HG02970 (cell line): Measurements from ENCODE around the gene ARPC4.
"Not testable (repeated sequence)": the region's sequence is repeated elsewhere in the genome, so short reads cannot be mapped to it uniquely, and the experiment has no call there.

ENCODE experiments used
- ATAC-seq: cut with Tn5 transposase; IDR thresholded peaks from one replicate; pipeline ENCODE4 v1.9.1; 2021; ENCODE audit warnings: mild to moderate bottlenecking, moderate library complexity, moderate number of reproducible peaks; ENCODE audit not compliant: unreplicated experiment, low FRiP score

ARPC4 gene

GRCh38 chr3:9815986-9816385 lies 23.1 kb downstream of the ARPC4 start:
- ATAC-seq: no peak

GRCh38 chr3:9817436-9817835 lies 24.6 kb downstream of the ARPC4 start:
- ATAC-seq: no peak

GRCh38 chr3:9818666-9819335 lies 25.9 kb downstream of the ARPC4 start:
- ATAC-seq: no peak

- ATAC-seq: no peak
These were observed 27.7 kb downstream of the ARPC4 start for GRCh38 chr3:9820543-9820942.

DNA sequence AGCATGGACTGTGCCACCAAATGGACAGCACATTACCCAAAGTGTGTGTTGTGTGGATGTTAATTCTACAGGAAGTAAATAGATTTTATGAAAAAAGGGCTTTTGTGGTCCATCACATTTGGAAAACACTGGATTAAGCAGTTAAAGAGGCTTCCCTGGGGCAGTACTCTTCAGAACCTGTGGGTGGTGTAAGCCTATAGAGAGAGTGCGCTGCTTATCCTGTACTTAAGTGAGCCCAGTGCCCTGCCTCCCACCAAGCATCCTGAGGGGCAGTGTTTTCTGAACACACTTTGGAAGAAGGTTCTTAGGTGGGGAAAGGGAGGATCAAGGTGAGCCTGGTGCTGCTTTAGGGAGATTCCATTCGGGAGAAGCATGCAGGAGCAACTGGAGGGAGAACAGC lies 28.1 kb downstream of the ARPC4 start:
- no peak for ATAC-seq

DNA sequence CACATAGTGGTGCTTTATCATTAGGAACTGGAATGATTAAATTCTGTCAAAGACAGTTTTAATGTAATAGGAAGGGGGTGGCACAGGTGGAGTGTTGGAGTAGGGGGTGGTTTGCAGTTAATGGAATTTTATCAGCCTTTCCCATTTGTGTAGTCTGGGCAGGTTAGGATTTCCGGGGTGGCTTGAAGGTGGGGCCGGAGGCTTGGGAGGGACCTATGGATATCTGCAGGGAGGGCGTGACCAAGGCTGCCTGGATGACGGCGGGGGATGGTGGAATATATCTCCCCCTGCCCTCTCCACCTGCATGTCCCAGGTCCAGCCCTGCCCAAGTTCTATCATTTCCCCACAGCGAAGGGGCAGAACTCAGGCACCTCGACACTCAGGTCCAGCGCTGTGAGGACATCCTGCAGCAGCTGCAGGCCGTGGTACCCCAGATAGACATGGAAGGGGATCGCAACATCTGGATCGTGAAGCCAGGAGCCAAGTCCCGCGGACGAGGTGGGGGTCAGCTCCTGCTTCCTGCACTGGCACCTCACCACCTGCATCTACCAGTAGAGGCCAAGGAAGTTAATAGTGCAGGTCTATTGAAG lies 32.7 kb downstream of the ARPC4 start:
- no peak for ATAC-seq

GRCh38 chr3:9826815-9827573 lies 34.1 kb downstream of the ARPC4 start:
- ATAC-seq: no peak

GRCh38 chr3:9828801-9829755 lies 36.2 kb downstream of the ARPC4 start:
- ATAC-seq: no peak

- no peak for ATAC-seq
These were observed 38.4 kb downstream of the ARPC4 start for GRCh38 chr3:9831253-9831652.

GRCh38 chr3:9833078-9833477 lies 40.2 kb downstream of the ARPC4 start:
- ATAC-seq: no peak

DNA sequence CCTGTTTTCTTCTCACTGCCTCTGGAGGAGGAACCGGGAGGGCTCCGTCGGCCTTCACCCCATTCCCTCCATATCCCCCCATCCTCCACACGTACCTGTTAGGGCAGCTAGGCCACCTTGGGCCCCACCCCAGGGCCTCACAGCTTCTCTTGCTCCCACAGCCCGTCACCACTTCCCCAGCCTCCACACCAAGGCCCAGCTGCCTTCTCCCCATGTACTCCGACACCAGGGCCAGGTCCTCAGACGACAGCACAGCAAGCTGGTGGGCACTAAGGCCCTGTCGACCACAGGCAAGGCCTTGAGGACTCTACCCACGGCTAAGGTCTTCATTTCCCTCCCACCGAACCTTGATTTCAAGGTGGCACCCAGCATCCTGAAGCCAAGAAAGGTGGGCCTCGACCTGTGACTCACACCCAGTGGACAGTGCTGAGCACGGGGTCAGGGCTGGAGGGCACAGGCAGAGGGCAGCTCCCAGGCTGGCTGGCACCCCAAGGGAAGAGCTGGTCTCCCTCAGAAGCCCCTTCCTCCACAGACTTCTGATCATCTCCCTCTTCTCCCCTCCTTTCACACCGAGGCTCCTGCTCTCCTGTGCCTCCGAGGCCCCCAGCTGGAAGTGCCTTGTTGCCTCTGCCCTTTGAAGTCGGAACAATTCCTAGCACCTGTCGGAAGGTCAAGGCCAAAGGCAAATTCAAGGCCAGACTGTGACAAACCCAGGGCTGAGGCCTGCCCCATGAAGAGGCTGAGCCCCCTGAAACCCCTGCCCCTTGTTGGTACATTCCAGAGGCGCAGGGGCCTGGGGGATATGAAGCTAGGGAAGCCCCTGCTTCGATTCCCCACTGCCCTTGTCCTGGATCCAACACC lies 41.9 kb downstream of the ARPC4 start:
- no peak for ATAC-seq

DNA sequence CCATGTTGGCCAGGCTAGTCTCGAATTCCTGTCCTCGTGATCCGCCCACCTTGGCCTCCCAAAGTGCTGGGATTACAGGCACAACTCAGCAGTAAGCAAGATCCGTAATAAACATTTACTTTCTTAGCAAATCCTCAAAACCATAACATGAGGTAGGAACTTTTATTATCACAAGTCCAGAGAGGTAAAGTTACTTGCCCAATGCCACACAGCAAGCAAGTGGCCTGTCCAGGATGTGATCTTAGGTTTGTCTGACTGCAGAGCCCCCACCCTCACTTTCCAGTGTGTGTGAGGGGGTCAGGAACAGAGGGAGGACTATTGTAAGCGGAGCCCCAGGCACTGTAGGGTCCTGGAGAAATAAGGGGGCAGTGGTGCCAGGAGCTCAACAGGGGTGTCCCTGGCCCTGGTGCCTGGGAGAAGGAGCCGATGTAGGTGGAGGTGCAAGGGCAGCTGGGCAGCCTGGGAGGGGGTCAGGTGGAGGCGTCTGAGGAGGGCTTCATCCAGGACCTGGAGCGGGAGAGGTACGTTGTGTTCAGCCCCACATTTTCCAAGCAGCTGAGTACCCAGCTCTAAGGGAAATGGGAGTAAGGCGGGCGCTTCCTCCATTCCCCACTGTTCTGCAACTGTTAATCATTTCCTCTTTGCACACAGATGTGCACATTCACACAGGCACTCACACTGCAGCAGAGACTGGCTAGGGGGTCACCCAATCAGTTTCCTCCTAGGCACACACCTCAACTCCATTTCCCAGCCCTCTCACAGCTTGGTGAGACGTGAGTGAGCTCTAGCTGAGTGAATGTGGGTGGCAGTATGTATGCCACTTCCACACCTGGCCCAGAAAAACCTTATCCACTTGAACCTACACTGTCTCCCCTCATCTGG lies 45.1 kb downstream of the ARPC4 start:
- ATAC-seq: no peak

GRCh38 chr3:9838856-9839255 lies 46.0 kb downstream of the ARPC4 start:
- no peak for ATAC-seq

DNA sequence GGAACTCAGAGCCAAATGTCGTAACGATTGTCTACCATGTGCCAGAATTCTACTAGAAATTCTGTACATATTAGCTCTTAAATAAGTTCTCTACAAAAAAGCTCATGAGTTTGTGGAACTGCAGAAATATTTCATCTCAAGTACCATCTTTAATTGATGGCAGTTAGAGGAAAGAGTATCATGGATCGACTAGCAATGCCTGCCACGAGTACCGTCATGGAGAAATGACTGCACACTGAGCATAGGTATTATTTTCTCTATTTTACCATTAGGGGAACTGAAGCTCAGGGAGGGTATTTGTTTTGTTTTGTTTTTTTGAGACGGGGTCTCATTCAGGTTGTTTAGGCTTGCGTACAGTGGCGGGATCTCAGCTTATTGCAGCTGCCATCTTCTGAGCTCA lies 48.1 kb downstream of the ARPC4 start:
- ATAC-seq: no peak

- peak; percentile 93 for ATAC-seq
These were observed 51.0 kb downstream of the ARPC4 start, which contains the start of gene RPUSD3 for GRCh38 chr3:9843715-9844438. RPUSD3 (minus strand) TSS chr3:9844008; CDS start chr3:9843990, 18 bp downstream.

DNA sequence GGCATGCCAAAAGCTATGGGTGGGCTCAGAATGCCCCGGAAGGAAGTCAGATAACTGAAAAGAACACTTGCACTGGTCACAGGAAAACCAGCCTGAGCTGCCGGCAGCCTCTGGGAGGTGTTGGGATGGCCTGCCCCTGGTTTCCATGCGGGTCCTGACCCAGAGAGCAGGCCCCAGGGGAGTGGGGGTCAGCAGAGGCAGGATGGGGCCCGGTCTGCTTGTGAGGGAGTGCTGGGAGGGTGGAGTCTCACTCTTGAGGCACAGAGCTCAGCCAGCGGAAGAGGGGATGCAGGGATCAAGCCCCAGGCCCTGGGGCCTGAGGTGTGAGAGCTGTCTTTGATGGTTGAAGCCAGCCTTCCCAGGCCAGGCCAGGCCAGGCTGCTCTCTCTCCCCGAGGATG lies 53.3 kb downstream of the ARPC4 start:
- ATAC-seq: no peak

DNA sequence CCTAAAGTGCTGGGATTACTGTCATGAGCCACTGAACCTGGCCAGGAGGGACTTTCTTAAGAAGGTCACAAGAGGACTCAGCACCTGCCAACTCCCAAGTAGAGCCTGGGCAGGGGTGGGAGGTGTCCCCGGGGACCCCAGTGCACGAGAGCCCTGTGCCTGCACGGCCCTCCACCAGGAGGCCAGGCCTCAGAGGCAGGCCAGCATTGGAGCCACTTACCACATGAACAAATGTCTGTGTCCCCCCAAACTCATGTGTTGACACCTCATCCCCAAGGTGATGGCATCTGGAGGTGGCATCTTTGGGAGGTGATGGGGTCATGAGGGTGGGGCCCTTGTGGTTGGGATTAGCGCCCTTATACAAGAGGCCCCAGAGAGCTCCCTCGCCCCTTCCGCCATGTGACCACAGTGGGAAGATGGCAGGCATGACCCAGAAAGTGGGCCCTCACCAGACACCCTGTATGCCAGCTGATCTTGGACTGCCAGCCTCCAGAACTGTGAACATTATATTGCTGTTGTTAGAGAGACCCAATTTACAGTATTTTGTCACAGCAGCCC lies 54.1 kb downstream of the ARPC4 start:
- no peak for ATAC-seq

DNA sequence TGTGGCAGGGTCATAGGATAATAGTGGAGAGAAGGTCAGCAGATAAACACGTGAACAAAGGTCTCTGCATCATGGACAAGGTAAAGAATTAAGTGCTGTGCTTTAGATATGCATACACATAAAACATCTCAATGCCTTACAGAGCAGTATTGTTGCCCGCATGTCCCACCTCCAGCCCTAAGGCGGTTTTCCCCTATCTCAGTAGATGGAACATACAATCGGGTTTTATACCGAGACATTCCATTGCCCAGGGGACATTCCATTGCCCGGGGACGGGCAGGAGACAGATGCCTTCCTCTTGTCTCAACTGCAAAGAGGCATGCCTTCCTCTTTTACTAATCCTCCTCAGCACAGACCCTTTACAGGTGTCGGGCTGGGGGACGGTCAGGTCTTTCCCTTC lies 55.0 kb downstream of the ARPC4 start:
- not testable (repeated sequence) for ATAC-seq
